Heart right ventricle (tissue), 16 donors: Measurements from ENCODE around the gene AMELX. TPM values are rescaled to one million over a fixed set of nuclear protein-coding genes. Genes with fewer than 3 reads are reported as not detected.

Experiments
- ATAC-seq, 8 donors: fragments of 200-7000 bp; cut with Tn5 transposase; one replicate each; pipeline ENCODE4 v1.9.1; 2020; ENCODE audit warnings: mild to moderate bottlenecking in 8 of 8, moderate library complexity in 8 of 8, moderate number of reproducible peaks in 1 of 8
- DNase-seq, 2 donors: peaks; one replicate each; pipeline ENCODE4 v3.0.0-alpha.2; 2020
- H3K27ac ChIP-seq, 10 donors: fragments of 200-600 bp; sonication (generic) in 2 of 10; one replicate each; pipeline versions ENCODE4 v1.5.0 to v1.8.0; 2020 to 2022; ENCODE audit warnings: mild to moderate bottlenecking in 3 of 10
- H3K27me3 ChIP-seq, 7 donors: fragments of 200-600 bp; one replicate each; pipeline ENCODE4 v1.8.0; 2021 to 2022; ENCODE audit warnings: mild to moderate bottlenecking in 2 of 7
- H3K36me3 ChIP-seq, 9 donors: fragments of 200-600 bp; sonication (generic) in 1 of 9; one replicate each; pipeline versions ENCODE4 v1.5.0 to v1.8.0; 2020 to 2022; ENCODE audit warnings: mild to moderate bottlenecking in 2 of 9
- H3K4me1 ChIP-seq, 9 donors: fragments of 200-600 bp; sonication (generic) in 1 of 9; one replicate each; pipeline versions ENCODE4 v1.5.0 to v1.8.0; 2020 to 2022; ENCODE audit warnings: mild to moderate bottlenecking in 4 of 9
- H3K4me3 ChIP-seq, 10 donors: fragments of 200-600 bp; sonication (generic) in 2 of 10; one replicate each; pipeline versions ENCODE4 v1.5.0 to v1.8.0; 2020 to 2022; ENCODE audit warnings: mild to moderate bottlenecking in 7 of 10, moderate library complexity in 2 of 10
- H3K9me3 ChIP-seq, 11 donors: fragments of 200-600 bp in 10 of 11; sonication (generic) in 2 of 11; one replicate each; pipeline versions ENCODE4 v1.5.0 to v1.8.0; 2013 to 2022; ENCODE audit warnings: mild to moderate bottlenecking in 2 of 11, control low read depth in 1 of 11, moderate library complexity in 1 of 11
- CTCF ChIP-seq, 9 donors: fragments of 200-600 bp; sonication (generic) in 2 of 9; IDR thresholded peaks; one replicate each; pipeline versions ENCODE4 v1.5.0 to v1.8.0; 2021 to 2022; ENCODE audit warnings: antibody characterized with exemption in 9 of 9, mild to moderate bottlenecking in 5 of 9, moderate library complexity in 1 of 9
- WGBS, 2 donors: extraction: QIAGEN DNeasy Blood & Tissue Kit; methylation state at CpG; one replicate each; pipeline ENCODE4 v1.1.7; 2013; ENCODE audit warnings: inconsistent platforms in 1 of 2; 5-methylcytosine and 5-hydroxymethylcytosine counted together
- intact Hi-C, 10 donors: fragments of 100-400 bp; cut with DNase I; formaldehyde crosslinking; loops; one replicate each; pipeline versions ENCODE4 v1.11.1 to v1.14.2; 2022
- polyA plus RNA-seq, 2 donors: library from polyadenylated mRNA; stranded (reverse); fragments of 200-250 nt; gene quantifications; one replicate each; pipeline ENCODE4 v1.2.3, GENCODE V29; 2013
- total RNA-seq, 10 donors: library from RNA; stranded (reverse); fragmentation: NEBNext Ultra II Directional in 3 of 10; extraction: Animal tissue kit (Norgen Biotek cat#: 25700) in 3 of 10; gene quantifications; one replicate each; pipeline versions ENCODE4 v1.2.1 to v1.2.4, GENCODE V29; 2021 to 2023
- donor health status: Arrhythmogenic right ventricular cardiomyopathy.
- donor health status: ischemic (EF 13 %, LVEDD 7.1; RV severe dilation, severe dysfunction).
- donor health status: healthy with polysubstance abuse.
- donor health status: DM: no; HTN: yes; CAD: no.
- donor health status: DM: no; HTN: no; CAD: no.
- donor health status: ischemic (EF 25% LVEDD 6.9; RV normal size, moderate dysfunction).
- donor health status: ischemic (EF 25% LVEDD 5.7; RV mildly dilated, moderate dysfunction).
- donor health status: healthy.
- donor health status: DM: yes; HTN: yes; CAD: no.
- donor health status: Ischemic cardiomyopathy.
- donor health status: ischemic (EF 35%, LVEDD 5.7; RV mildly dilated, moderate dysfunction).
- donor health status: nonischemic (EF 11% LVEDD 7.7; RV severe dilation, severe dysfunction).
- donor health status: DM: yes; HTN: yes; CAD: no.
- donor health status: PGD.
- donor health status: ischemic (EF 29% LVEDD 5.4; RV normal size, mild dysfunction).
- donor health status: nonischemic (EF 23%, LVEDD 6.1; RV moderate dilation, normal function).

The AMELX gene
- total and polyA plus RNA-seq, 12 donors: not detected

DNA sequence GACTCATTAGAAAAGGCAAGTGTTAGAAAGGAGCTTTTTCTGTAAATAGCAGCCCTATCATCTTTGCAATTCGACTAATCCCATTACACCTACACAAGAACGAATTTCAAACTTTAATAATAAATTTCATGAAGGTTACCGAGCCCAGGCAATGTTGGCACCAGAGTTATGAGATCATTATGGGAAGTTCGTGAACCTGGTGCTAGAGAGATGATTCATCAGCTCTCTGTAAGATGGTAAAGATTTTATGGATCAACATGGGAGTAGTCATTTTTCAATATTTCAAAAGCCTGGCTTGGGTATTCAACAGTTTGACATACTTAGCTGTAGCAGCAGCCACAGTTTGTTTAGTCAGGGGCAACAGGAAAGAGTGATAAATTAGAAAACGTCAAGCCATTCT is 35.8 kb downstream of the AMELX start:
- DNase-seq (no peak), ATAC-seq (no peak)
- Histone ChIP-seq H3K4me3 (no peak overlapping the region), H3K36me3 (no peaks in the 10 kb centered on the region), H3K27me3 (no peaks in the 10 kb centered on the region), H3K27ac (no peak overlapping the region), H3K4me1 (no peaks in the 10 kb centered on the region), H3K9me3 (peaks cover 0 to 7% (median 0%) of the 10 kb centered on the region in 11 donors)
- no peak for TF ChIP-seq CTCF (IDR thresholded peaks at IDR 0.05)
- intact Hi-C loops: no loop called here
- 73 to 83% methylated on average over 5 of the region's 5 CpGs for WGBS, 2 donors

DNA sequence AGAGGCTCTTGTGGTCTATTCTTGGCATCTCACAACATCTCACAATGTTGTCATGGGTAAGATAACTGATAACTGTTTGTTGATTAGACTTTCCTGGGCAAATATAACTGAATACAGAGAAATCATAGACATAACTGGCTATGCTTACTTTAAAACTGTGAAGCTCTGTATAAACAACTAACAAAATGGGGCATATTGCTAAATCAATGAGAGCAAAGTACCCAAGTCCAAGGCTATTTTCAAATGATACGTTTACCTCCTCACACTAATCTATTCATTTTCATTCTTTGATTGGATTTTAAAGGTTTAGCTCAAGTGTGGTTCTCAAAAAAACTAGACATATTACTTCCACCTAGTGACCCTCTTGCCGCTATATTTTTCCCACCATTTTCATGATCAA is 38.6 kb downstream of the AMELX start:
- no peaks in the 10 kb centered on the region for H3K27me3 ChIP-seq
- WGBS, 2 donors: 97 to 98% methylated on average over 2 of the region's 2 CpGs
- H3K4me1 ChIP-seq: no peaks in the 10 kb centered on the region
- no peak overlapping the region for H3K27ac ChIP-seq
- no peak overlapping the region for H3K4me3 ChIP-seq
- DNase-seq (no peak), ATAC-seq (no peak)
- H3K36me3 ChIP-seq: no peaks in the 10 kb centered on the region
- no peaks in the 10 kb centered on the region for H3K9me3 ChIP-seq
- TF ChIP-seq CTCF (IDR thresholded peaks at IDR 0.05): no peak
- intact Hi-C loops: no loop called here

- H3K27me3 ChIP-seq: no peaks in the 10 kb centered on the region
- no peak overlapping the region for H3K27ac ChIP-seq
- no peaks in the 10 kb centered on the region for H3K4me1 ChIP-seq
- no peak for ATAC-seq
- no peak for TF ChIP-seq CTCF (IDR thresholded peaks at IDR 0.05)
- no peak for DNase-seq
- no peak overlapping the region for H3K4me3 ChIP-seq
- H3K36me3 ChIP-seq: no peaks in the 10 kb centered on the region
- intact Hi-C loops: loop anchor here in 1 of 10 donors (1.0 kb wide), 1 partner anchor 16 kb away; no protein-coding TSS in a partner anchor
- no peaks in the 10 kb centered on the region for H3K9me3 ChIP-seq
- WGBS, 2 donors: 92 to 98% methylated on average over 2 of the region's 2 CpGs
These were observed 41.0 kb downstream of the AMELX start for GRCh38 chrX:11334165-11334564.

DNA sequence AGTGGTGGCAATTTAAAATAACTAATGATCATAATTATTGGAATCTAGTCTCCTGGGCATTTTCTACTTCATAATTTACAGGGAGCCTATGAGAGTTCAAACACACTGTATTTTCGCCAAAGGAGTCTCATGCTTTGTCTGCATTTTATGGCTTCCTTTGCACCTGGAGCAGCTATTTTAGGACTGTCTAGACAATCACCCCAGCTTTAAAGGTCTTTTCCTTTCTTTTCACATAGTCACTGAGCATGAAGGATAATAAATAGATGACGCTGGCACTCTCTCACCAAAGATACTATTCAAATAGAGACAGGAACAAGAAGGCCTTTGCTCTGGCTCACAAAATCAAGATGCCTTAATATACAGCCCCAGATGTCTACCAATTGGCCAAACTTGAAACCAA is 43.0 kb downstream of the AMELX start:
- H3K36me3 ChIP-seq: no peaks in the 10 kb centered on the region
- ATAC-seq: no peak
- no peak for TF ChIP-seq CTCF (IDR thresholded peaks at IDR 0.05)
- H3K27me3 ChIP-seq: no peaks in the 10 kb centered on the region
- peaks cover 0 to 2% (median 0%) of the 10 kb centered on the region in 9 donors for H3K4me1 ChIP-seq
- no peak overlapping the region for H3K27ac ChIP-seq
- WGBS, 2 donors: 62 to 70% methylated on average over 2 of the region's 2 CpGs
- intact Hi-C loops: no loop called here
- DNase-seq: no peak
- H3K9me3 ChIP-seq: no peaks in the 10 kb centered on the region
- H3K4me3 ChIP-seq: no peak overlapping the region
